Mammary epithelial cell (primary cell): Measurements from ENCODE around the gene ADSS1.
A peak's percentile ranks its signal among the peaks of the same experiment; 100 is the strongest.

Experiments used
- EZH2 ChIP-seq: IDR thresholded peaks from 2 replicates; pipeline ENCODE4 v1.6.1; 2012; ENCODE audit warnings: low read length, inconsistent platforms, borderline replicate concordance
- TF ChIP-seq, protein P1 (sequence below), 2 donors: IDR thresholded peaks in 1 of 2; conservative IDR thresholded peaks in 1 of 2; 2 replicates each; pipeline ENCODE4 v1.5.1; 2011 to 2012; ENCODE audit warnings: inconsistent platforms in 2 of 2, low read length in 2 of 2, mild to moderate bottlenecking in 2 of 2, control low read depth in 1 of 2, low read depth in 1 of 2; ENCODE audit not compliant: insufficient read depth in 1 of 2; ENCODE audit errors: extremely low read depth in 1 of 2

DNA sequence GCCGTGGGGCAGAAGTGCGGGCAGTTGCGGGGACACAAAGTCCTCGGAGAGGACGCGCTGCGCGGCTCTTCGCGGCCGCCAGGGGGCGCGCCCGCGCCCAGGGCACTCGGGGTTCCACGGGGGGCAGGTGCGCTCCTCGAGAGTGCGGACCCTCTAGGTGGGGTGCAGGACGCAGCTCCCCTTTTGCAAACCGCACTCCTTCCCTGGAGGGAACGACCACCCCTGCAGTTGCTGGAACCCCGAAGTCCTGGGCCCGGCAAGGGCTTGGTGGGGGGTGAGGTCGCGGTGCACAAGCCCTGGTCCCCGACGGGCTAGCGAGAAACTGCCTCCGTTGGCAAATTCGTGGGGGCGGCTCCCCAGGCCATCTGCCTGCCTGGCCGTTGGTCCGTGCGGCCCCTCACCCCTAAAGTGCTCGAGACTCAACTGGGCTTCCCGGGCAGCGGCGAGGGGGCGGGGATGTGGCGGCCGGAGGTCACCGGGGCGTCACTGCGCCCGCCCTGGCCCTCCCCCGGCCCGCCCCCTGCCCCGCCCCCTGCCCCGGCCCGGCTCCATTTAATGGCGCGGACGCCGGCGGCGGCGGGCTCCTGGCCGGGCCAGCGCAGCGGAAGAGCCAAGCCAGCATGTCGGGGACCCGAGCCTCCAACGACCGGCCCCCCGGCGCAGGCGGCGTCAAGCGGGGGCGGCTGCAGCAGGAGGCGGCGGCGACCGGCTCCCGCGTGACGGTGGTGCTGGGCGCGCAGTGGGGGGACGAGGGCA, at the start of gene ADSS1:
- TF ChIP-seq, protein P1, sequence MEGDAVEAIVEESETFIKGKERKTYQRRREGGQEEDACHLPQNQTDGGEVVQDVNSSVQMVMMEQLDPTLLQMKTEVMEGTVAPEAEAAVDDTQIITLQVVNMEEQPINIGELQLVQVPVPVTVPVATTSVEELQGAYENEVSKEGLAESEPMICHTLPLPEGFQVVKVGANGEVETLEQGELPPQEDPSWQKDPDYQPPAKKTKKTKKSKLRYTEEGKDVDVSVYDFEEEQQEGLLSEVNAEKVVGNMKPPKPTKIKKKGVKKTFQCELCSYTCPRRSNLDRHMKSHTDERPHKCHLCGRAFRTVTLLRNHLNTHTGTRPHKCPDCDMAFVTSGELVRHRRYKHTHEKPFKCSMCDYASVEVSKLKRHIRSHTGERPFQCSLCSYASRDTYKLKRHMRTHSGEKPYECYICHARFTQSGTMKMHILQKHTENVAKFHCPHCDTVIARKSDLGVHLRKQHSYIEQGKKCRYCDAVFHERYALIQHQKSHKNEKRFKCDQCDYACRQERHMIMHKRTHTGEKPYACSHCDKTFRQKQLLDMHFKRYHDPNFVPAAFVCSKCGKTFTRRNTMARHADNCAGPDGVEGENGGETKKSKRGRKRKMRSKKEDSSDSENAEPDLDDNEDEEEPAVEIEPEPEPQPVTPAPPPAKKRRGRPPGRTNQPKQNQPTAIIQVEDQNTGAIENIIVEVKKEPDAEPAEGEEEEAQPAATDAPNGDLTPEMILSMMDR (conservative IDR thresholded peaks at IDR 0.05 in 1 of 2, IDR thresholded peaks at IDR 0.05 in 1 of 2; ENCODE audit: extremely low read depth in 1 of 2, insufficient read depth in 1 of 2, low read depth in 1 of 2, low read length in 2 of 2) = peak; percentile 59 to 94
- TF ChIP-seq EZH2 = no peak
